ENCODE data around the gene KCNQ1. TPM values are rescaled to one million over a fixed set of nuclear protein-coding genes. Genes with fewer than 3 reads are reported as not detected.

The KCNQ1 gene
- total and polyA plus RNA-seq, 7 experiments from 2014 or later: 14.7 to 46.4 (median 36.9) TPM

- no peaks in the 10 kb centered on the region for H3K27me3 Mint-ChIP-seq
- Histone ChIP-seq H3K4me1 (ENCODE audit: control insufficient read depth in 2 of 2, insufficient read depth in 2 of 2, low read length in 2 of 2) (no peaks in the 10 kb centered on the region), H3K36me3 (ENCODE audit: control insufficient read depth in 2 of 3, insufficient read depth in 3 of 3, low read length in 3 of 3) (peaks cover 0 to 5% (median 0%) of the 10 kb centered on the region in 3 experiments), H3K4me3 (ENCODE audit: low read length) (no peak overlapping the region), H3K9me3 (ENCODE audit: control insufficient read depth in 2 of 3, low read length in 3 of 3) (no peaks in the 10 kb centered on the region), H3K27ac (ENCODE audit: low read depth, low read length) (no peak overlapping the region), H3K27me3 (ENCODE audit: control insufficient read depth in 2 of 2, insufficient read depth in 2 of 2, low read length in 2 of 2) (no peaks in the 10 kb centered on the region)
- ChIA-PET CTCF (no interaction called here), POLR2A (no interaction called here)
- peaks cover 0 to 13% (median 0%) of the 10 kb centered on the region in 7 donors for H3K4me1 Mint-ChIP-seq
- H3K9me3 Mint-ChIP-seq: no peaks in the 10 kb centered on the region
- no peak overlapping the region for H3K4me3 Mint-ChIP-seq
- H3K36me3 Mint-ChIP-seq: peaks cover 0 to 26% (median 3%) of the 10 kb centered on the region in 5 donors
- DNase-seq: no peak
- no peak for ATAC-seq
- no peak overlapping the region for H3K27ac Mint-ChIP-seq
- intact Hi-C loops (cut with micrococcal nuclease): no loop called here
Measured at GRCh38 chr11:2745511-2745910, 300.7 kb downstream of the KCNQ1 start.

- no peaks in the 10 kb centered on the region for H3K27me3 ChIP-seq (ENCODE audit: control insufficient read depth in 2 of 2, insufficient read depth in 2 of 2, low read length in 2 of 2)
- H3K4me3 Mint-ChIP-seq: no peak overlapping the region
- ChIA-PET POLR2A (no interaction called here), CTCF (no interaction called here)
- no peak for ATAC-seq
- H3K27ac Mint-ChIP-seq: no peak overlapping the region
- H3K9me3 ChIP-seq (ENCODE audit: control insufficient read depth in 2 of 3, low read length in 3 of 3): no peaks in the 10 kb centered on the region
- H3K4me1 Mint-ChIP-seq: peaks cover 0 to 8% (median 0%) of the 10 kb centered on the region in 7 donors
- no peak for DNase-seq
- no peaks in the 10 kb centered on the region for H3K27me3 Mint-ChIP-seq
- peaks cover 0 to 14% (median 0%) of the 10 kb centered on the region in 3 experiments for H3K36me3 ChIP-seq (ENCODE audit: control insufficient read depth in 2 of 3, insufficient read depth in 3 of 3, low read length in 3 of 3)
- intact Hi-C loops (cut with micrococcal nuclease): no loop called here
- H3K9me3 Mint-ChIP-seq: no peaks in the 10 kb centered on the region
- no peak overlapping the region for H3K4me3 ChIP-seq (ENCODE audit: low read length)
- no peaks in the 10 kb centered on the region for H3K4me1 ChIP-seq (ENCODE audit: control insufficient read depth in 2 of 2, insufficient read depth in 2 of 2, low read length in 2 of 2)
- no peak overlapping the region for H3K27ac ChIP-seq (ENCODE audit: low read depth, low read length)
- H3K36me3 Mint-ChIP-seq: peaks cover 0 to 34% (median 3%) of the 10 kb centered on the region in 5 donors
Measured at GRCh38 chr11:2746401-2747247, 301.8 kb downstream of the KCNQ1 start.

- POLR2A ChIA-PET: no interaction called here
- Histone ChIP-seq H3K36me3 (ENCODE audit: control insufficient read depth in 2 of 3, insufficient read depth in 3 of 3, low read length in 3 of 3) (peaks cover 0 to 14% (median 0%) of the 10 kb centered on the region in 3 experiments), H3K4me3 (ENCODE audit: low read length) (no peak overlapping the region), H3K4me1 (ENCODE audit: control insufficient read depth in 2 of 2, insufficient read depth in 2 of 2, low read length in 2 of 2) (no peaks in the 10 kb centered on the region), H3K27me3 (ENCODE audit: control insufficient read depth in 2 of 2, insufficient read depth in 2 of 2, low read length in 2 of 2) (no peaks in the 10 kb centered on the region), H3K9me3 (ENCODE audit: control insufficient read depth in 2 of 3, low read length in 3 of 3) (no peaks in the 10 kb centered on the region), H3K27ac (ENCODE audit: low read depth, low read length) (no peak overlapping the region)
- peak overlapping the region in 1 of 9 donors; percentile 12 for H3K27ac Mint-ChIP-seq
- ATAC-seq (no peak), DNase-seq (no peak)
- peaks cover 0 to 5% (median 0%) of the 10 kb centered on the region in 7 donors for H3K4me1 Mint-ChIP-seq
- H3K27me3 Mint-ChIP-seq: no peaks in the 10 kb centered on the region
- no peak overlapping the region for H3K4me3 Mint-ChIP-seq
- CTCF ChIA-PET: no interaction called here
- H3K36me3 Mint-ChIP-seq: peaks cover 0 to 42% (median 9%) of the 10 kb centered on the region in 5 donors
- no peaks in the 10 kb centered on the region for H3K9me3 Mint-ChIP-seq
- intact Hi-C loops (cut with micrococcal nuclease): no loop called here
Measured at GRCh38 chr11:2747248-2748027, 302.6 kb downstream of the KCNQ1 start.

- intact Hi-C loops (cut with micrococcal nuclease): no loop called here
- Histone ChIP-seq H3K4me3 (ENCODE audit: low read length) (no peak overlapping the region), H3K4me1 (ENCODE audit: control insufficient read depth in 2 of 2, insufficient read depth in 2 of 2, low read length in 2 of 2) (no peaks in the 10 kb centered on the region), H3K9me3 (ENCODE audit: control insufficient read depth in 2 of 3, low read length in 3 of 3) (no peaks in the 10 kb centered on the region), H3K27me3 (ENCODE audit: control insufficient read depth in 2 of 2, insufficient read depth in 2 of 2, low read length in 2 of 2) (no peaks in the 10 kb centered on the region), H3K27ac (ENCODE audit: low read depth, low read length) (no peak overlapping the region), H3K36me3 (ENCODE audit: control insufficient read depth in 2 of 3, insufficient read depth in 3 of 3, low read length in 3 of 3) (peaks cover 0 to 21% (median 0%) of the 10 kb centered on the region in 3 experiments)
- Mint-ChIP-seq H3K4me3 (no peak overlapping the region), H3K27ac (no peak overlapping the region), H3K36me3 (peaks cover 0 to 50% (median 10%) of the 10 kb centered on the region in 5 donors), H3K9me3 (peaks cover 0 to 5% (median 0%) of the 10 kb centered on the region in 11 donors), H3K27me3 (no peaks in the 10 kb centered on the region), H3K4me1 (peaks cover 0 to 7% (median 0%) of the 10 kb centered on the region in 7 donors)
- DNase-seq: no peak
- ChIA-PET CTCF (no interaction called here), POLR2A (no interaction called here)
- ATAC-seq: no peak
Measured at GRCh38 chr11:2748061-2748813, 303.4 kb downstream of the KCNQ1 start.

- H3K36me3 Mint-ChIP-seq: peaks cover 0 to 56% (median 17%) of the 10 kb centered on the region in 5 donors
- H3K4me1 ChIP-seq (ENCODE audit: control insufficient read depth in 2 of 2, insufficient read depth in 2 of 2, low read length in 2 of 2): no peaks in the 10 kb centered on the region
- H3K27ac Mint-ChIP-seq: no peak overlapping the region
- no peak overlapping the region for H3K4me3 Mint-ChIP-seq
- intact Hi-C loops (cut with micrococcal nuclease): no loop called here
- no peaks in the 10 kb centered on the region for H3K27me3 ChIP-seq (ENCODE audit: control insufficient read depth in 2 of 2, insufficient read depth in 2 of 2, low read length in 2 of 2)
- ChIA-PET POLR2A (no interaction called here), CTCF (no interaction called here)
- H3K4me1 Mint-ChIP-seq: peaks cover 0 to 7% (median 0%) of the 10 kb centered on the region in 7 donors
- ATAC-seq (no peak), DNase-seq (no peak)
- no peak overlapping the region for H3K4me3 ChIP-seq (ENCODE audit: low read length)
- H3K27ac ChIP-seq (ENCODE audit: low read depth, low read length): no peak overlapping the region
- peaks cover 0 to 21% (median 0%) of the 10 kb centered on the region in 3 experiments for H3K36me3 ChIP-seq (ENCODE audit: control insufficient read depth in 2 of 3, insufficient read depth in 3 of 3, low read length in 3 of 3)
- H3K9me3 ChIP-seq (ENCODE audit: control insufficient read depth in 2 of 3, low read length in 3 of 3): no peaks in the 10 kb centered on the region
- peaks cover 0 to 11% (median 2%) of the 10 kb centered on the region in 11 donors for H3K9me3 Mint-ChIP-seq
- no peaks in the 10 kb centered on the region for H3K27me3 Mint-ChIP-seq
Measured at GRCh38 chr11:2748814-2749554, 304.2 kb downstream of the KCNQ1 start.

GRCh38 chr11:2750101-2750681 lies 305.4 kb downstream of the KCNQ1 start:
- CTCF ChIA-PET: no interaction called here

More at GRCh38 chr11:2750101-2750681, 305.4 kb downstream of the KCNQ1 start:
- no peak overlapping the region for H3K4me3 ChIP-seq (ENCODE audit: low read length)
- peaks cover 0 to 21% (median 0%) of the 10 kb centered on the region in 3 experiments for H3K36me3 ChIP-seq (ENCODE audit: control insufficient read depth in 2 of 3, insufficient read depth in 3 of 3, low read length in 3 of 3)
- no peaks in the 10 kb centered on the region for H3K4me1 ChIP-seq (ENCODE audit: control insufficient read depth in 2 of 2, insufficient read depth in 2 of 2, low read length in 2 of 2)
- peaks cover 0 to 23% (median 5%) of the 10 kb centered on the region in 11 donors for H3K9me3 Mint-ChIP-seq
- intact Hi-C loops (cut with micrococcal nuclease): no loop called here
- H3K4me1 Mint-ChIP-seq: peaks cover 0 to 7% (median 0%) of the 10 kb centered on the region in 7 donors
- H3K27ac ChIP-seq (ENCODE audit: low read depth, low read length): no peak overlapping the region
- no peaks in the 10 kb centered on the region for H3K27me3 ChIP-seq (ENCODE audit: control insufficient read depth in 2 of 2, insufficient read depth in 2 of 2, low read length in 2 of 2)
- no peaks in the 10 kb centered on the region for H3K9me3 ChIP-seq (ENCODE audit: control insufficient read depth in 2 of 3, low read length in 3 of 3)
- H3K27ac Mint-ChIP-seq: no peak overlapping the region
- POLR2A ChIA-PET: no interaction called here
- DNase-seq: no peak
- H3K36me3 Mint-ChIP-seq: peaks cover 0 to 62% (median 29%) of the 10 kb centered on the region in 5 donors
- H3K4me3 Mint-ChIP-seq: no peak overlapping the region
- no peak for ATAC-seq
- no peaks in the 10 kb centered on the region for H3K27me3 Mint-ChIP-seq

All from naive thymus-derived CD4-positive, alpha-beta T cell (primary cell).